ENCODE results near the gene ZAP70.

- TF ChIP-seq CTCF (conservative IDR thresholded peaks at IDR 0.05; ENCODE audit: low read depth, low read length) (no peak), EZH2 (IDR thresholded peaks at IDR 0.05; ENCODE audit: borderline replicate concordance, low read depth, low read length, poor library complexity, severe bottlenecking) (no peak)
Measured at GRCh38 chr2:97758131-97758705, 44.8 kb downstream of the ZAP70 start.

Measured in A673 (cell line).